Chondrocyte (in vitro differentiated cells): ENCODE results near the gene SKP1. TPM values are rescaled to one million over a fixed set of nuclear protein-coding genes. Genes with fewer than 3 reads are reported as not detected.

Experiments
- DNase-seq: peaks from one replicate; pipeline ENCODE4 v3.0.0; 2021; ENCODE audit warnings: mixed read lengths, low spot score
- H3K27ac Mint-ChIP-seq: one replicate; pipeline ENCODE4 v1.8.0; 2021; ENCODE audit warnings: mild to moderate bottlenecking, moderate library complexity, mixed read lengths; ENCODE audit not compliant: unreplicated experiment
- H3K27me3 Mint-ChIP-seq: 2 replicates; pipeline ENCODE4 v1.8.0; 2021; ENCODE audit warnings: low read depth, mixed read lengths
- H3K36me3 Mint-ChIP-seq: 2 replicates; pipeline ENCODE4 v1.8.0; 2021; ENCODE audit warnings: low read depth, mixed read lengths
- H3K4me1 Mint-ChIP-seq: 2 replicates; pipeline ENCODE4 v1.8.0; 2021; ENCODE audit warnings: low read depth, mild to moderate bottlenecking, mixed read lengths
- H3K4me3 Mint-ChIP-seq: one replicate; pipeline ENCODE4 v1.8.0; 2021; ENCODE audit warnings: mild to moderate bottlenecking, moderate library complexity, mixed read lengths; ENCODE audit not compliant: unreplicated experiment
- H3K9me3 Mint-ChIP-seq: 2 replicates; pipeline ENCODE4 v1.8.0; 2021; ENCODE audit warnings: low read depth, mixed read lengths
- total RNA-seq: library from RNA; stranded (reverse); gene quantifications from 3 replicates; pipeline ENCODE4 v1.2.1, GENCODE V29; 2021
- TF ChIP-seq, protein P1 (sequence below): fragments of 200-600 bp; sonication (generic); IDR thresholded peaks from 2 replicates; pipeline ENCODE4 v1.5.0; 2021; ENCODE audit warnings: antibody characterized with exemption, mild to moderate bottlenecking, moderate library complexity

SKP1 gene
- total RNA-seq, 1 donor from 2014 or later = 256 TPM

DNA sequence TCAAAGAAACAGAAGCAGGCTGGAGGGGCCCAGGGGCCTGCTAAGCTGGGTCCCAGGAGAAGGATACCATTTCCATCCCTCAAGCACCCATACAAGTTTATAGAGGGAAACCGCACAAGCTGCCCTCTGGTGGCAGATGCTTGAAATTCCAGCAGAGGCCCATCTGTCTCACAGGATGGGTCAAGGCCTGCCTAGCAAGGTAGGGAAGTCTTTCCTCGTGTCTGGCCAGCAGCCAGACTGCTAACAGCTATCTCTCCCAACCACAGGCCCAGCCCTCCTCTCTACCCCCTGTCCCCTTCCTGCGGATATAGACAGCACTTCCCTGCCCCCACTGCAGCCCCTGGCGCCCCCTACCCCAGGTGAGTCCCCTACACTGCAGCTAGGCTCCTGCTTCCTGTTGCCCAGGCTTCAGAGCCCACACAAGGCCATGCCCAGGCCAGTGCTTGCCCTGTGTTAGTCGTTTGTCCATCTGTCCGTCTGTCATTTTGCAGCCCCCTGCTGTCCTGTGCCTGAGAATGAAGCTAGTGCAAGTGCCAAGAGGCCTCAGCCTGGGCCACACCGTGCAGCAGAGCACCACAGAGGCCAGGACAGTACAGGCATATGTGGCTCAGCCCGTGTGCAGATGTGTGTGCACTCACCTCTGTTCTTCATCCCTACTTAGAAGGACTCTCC, 36.1 kb downstream of the SKP1 start:
- Mint-ChIP-seq H3K27ac (no peak overlapping the region), H3K9me3 (no peaks in the 10 kb centered on the region), H3K27me3 (no peaks in the 10 kb centered on the region), H3K36me3 (peaks cover 4% of the 10 kb centered on the region), H3K4me3 (no peak overlapping the region), H3K4me1 (peaks cover 5% of the 10 kb centered on the region)
- DNase-seq = peak; percentile 81
- TF ChIP-seq, protein P1, sequence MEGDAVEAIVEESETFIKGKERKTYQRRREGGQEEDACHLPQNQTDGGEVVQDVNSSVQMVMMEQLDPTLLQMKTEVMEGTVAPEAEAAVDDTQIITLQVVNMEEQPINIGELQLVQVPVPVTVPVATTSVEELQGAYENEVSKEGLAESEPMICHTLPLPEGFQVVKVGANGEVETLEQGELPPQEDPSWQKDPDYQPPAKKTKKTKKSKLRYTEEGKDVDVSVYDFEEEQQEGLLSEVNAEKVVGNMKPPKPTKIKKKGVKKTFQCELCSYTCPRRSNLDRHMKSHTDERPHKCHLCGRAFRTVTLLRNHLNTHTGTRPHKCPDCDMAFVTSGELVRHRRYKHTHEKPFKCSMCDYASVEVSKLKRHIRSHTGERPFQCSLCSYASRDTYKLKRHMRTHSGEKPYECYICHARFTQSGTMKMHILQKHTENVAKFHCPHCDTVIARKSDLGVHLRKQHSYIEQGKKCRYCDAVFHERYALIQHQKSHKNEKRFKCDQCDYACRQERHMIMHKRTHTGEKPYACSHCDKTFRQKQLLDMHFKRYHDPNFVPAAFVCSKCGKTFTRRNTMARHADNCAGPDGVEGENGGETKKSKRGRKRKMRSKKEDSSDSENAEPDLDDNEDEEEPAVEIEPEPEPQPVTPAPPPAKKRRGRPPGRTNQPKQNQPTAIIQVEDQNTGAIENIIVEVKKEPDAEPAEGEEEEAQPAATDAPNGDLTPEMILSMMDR = peak; percentile 86

DNA sequence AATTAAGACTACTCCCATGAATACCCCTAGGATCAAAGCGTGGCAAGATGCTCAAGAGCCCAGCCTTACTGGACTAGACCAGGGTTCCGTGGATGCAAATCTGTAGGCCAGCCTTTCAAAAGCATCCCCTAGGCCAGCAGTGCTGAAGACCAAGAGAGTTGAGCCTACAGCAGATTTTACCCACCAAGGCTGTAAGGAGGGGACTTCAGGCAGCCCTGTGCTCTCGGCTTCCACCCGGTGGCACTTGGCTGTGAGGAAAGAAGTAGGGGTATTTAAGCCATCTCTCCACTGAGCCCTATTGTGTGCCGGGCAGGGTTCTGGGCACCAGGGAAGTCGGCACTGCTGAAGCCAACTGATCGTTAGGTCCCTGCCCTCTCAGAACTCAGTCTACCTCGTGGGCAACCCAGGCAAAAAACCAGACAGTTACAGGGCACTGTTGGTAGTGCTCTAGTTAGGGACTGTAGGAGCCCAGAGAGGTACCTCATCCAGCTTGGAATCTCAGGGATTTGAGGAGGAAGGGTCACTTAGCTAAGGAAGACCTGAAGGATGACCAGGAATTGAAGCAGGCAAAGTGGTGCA, 36.8 kb downstream of the SKP1 start:
- TF ChIP-seq, protein P1 = no peak
- no peaks in the 10 kb centered on the region for H3K27me3 Mint-ChIP-seq
- peak overlapping the region; percentile 17 for H3K27ac Mint-ChIP-seq
- H3K9me3 Mint-ChIP-seq = no peaks in the 10 kb centered on the region
- H3K4me1 Mint-ChIP-seq = peaks cover 5% of the 10 kb centered on the region
- peaks cover 8% of the 10 kb centered on the region for H3K36me3 Mint-ChIP-seq
- peak; percentile 36 for DNase-seq
- no peak overlapping the region for H3K4me3 Mint-ChIP-seq

- Mint-ChIP-seq H3K4me3 (no peak overlapping the region), H3K27ac (no peak overlapping the region), H3K4me1 (peaks cover 5% of the 10 kb centered on the region), H3K27me3 (no peaks in the 10 kb centered on the region), H3K36me3 (peaks cover 8% of the 10 kb centered on the region), H3K9me3 (no peaks in the 10 kb centered on the region)
- TF ChIP-seq, protein P1 = no peak
- peak; percentile 49 for DNase-seq
These were observed 37.3 kb downstream of the SKP1 start for GRCh38 chr5:134139377-134139851.

DNA sequence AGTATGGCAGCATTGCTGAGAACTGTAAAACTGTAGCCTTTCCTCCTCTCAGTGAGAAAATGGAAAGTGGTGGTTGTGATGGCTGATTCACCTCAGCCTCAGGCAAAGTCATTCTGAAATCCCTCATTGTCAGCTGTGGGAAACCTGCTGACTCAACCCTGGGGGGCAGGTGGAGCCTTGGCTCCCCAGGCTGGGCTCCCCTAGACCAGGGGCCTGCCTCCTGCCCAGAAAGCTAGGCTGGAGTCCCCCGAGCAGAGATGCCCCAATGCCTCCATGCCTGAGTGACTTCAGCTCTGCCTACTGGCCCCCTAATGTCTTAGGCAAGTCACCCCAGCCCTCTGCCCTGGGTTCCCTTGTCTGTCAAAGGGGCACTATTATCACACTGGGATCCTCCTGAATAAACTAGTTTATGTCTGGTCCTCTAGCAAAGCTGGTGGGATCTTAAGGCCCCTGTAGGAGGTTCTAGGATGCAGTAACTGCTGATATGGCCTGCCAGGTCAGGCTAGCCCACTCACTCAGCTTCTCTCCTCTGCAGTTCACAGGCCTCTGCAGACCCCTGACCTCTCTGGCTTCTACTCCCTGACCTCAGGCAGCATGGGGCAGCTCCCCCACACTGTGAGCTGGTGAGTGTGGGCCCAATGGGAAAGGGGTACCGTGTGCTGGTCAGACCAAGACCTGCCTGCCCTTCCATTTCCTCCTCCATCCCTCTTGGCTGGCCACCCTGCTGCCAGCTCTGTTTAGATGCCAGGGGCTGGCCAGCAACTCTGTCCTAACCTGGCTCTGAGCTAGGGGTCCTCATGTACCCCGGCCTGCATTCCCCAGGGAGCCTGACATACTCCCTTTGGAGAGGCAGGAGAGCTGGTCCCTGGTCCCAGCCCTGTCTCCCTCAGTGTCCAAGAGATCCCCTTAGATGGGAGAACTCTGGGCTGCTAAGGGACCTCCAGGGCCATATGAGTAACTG, 38.1 kb downstream of the SKP1 start:
- TF ChIP-seq, protein P1 = no peak
- H3K4me1 Mint-ChIP-seq = peaks cover 5% of the 10 kb centered on the region
- peak; percentile 77 for DNase-seq
- peaks cover 8% of the 10 kb centered on the region for H3K36me3 Mint-ChIP-seq
- no peaks in the 10 kb centered on the region for H3K9me3 Mint-ChIP-seq
- H3K27ac Mint-ChIP-seq = no peak overlapping the region
- no peaks in the 10 kb centered on the region for H3K27me3 Mint-ChIP-seq
- H3K4me3 Mint-ChIP-seq = no peak overlapping the region

GRCh38 chr5:134136771-134137170, 40.0 kb downstream of the SKP1 start:
- Mint-ChIP-seq H3K4me3 (no peak overlapping the region), H3K4me1 (peaks cover 5% of the 10 kb centered on the region), H3K9me3 (no peaks in the 10 kb centered on the region), H3K36me3 (peaks cover 8% of the 10 kb centered on the region), H3K27me3 (no peaks in the 10 kb centered on the region), H3K27ac (no peak overlapping the region)
- TF ChIP-seq, protein P1 = no peak
- DNase-seq = peak; percentile 51
